Liver (tissue), 9 donors: ENCODE measurements around the gene LGI1. TPM values are rescaled to one million over a fixed set of nuclear protein-coding genes. Genes with fewer than 3 reads are reported as not detected.

Experiments
- DNase-seq: peaks from one replicate; pipeline ENCODE4 v3.0.0-alpha.2; 2017; ENCODE audit warnings: low spot score
- H3K27ac ChIP-seq, 2 donors: one replicate each; pipeline ENCODE4 v1.7.0; 2013; ENCODE audit warnings: inconsistent platforms in 2 of 2, low read length in 2 of 2, control low read depth in 1 of 2, low read depth in 1 of 2, mild to moderate bottlenecking in 1 of 2
- H3K27me3 ChIP-seq, 4 donors: one replicate each; pipeline versions ENCODE4 v1.6.1 to v1.7.0; 2013; ENCODE audit warnings: low read length in 3 of 4, inconsistent platforms in 1 of 4, mild to moderate bottlenecking in 1 of 4, moderate library complexity in 1 of 4; ENCODE audit not compliant: control insufficient read depth in 4 of 4, insufficient read depth in 4 of 4
- H3K36me3 ChIP-seq, 4 donors: one replicate each; pipeline versions ENCODE4 v1.6.1 to v1.7.0; 2013; ENCODE audit warnings: low read length in 3 of 4, mild to moderate bottlenecking in 3 of 4, low read depth in 1 of 4, moderate library complexity in 1 of 4; ENCODE audit not compliant: control insufficient read depth in 4 of 4, insufficient read depth in 3 of 4
- H3K4me1 ChIP-seq, 4 donors: one replicate each; pipeline versions ENCODE4 v1.6.1 to v1.7.0; 2013; ENCODE audit warnings: low read length in 3 of 4, mild to moderate bottlenecking in 3 of 4, moderate library complexity in 1 of 4; ENCODE audit not compliant: control insufficient read depth in 4 of 4, insufficient read depth in 4 of 4
- H3K4me3 ChIP-seq, 3 donors: one replicate each; pipeline versions ENCODE4 v1.6.1 to v1.7.0; 2013; ENCODE audit warnings: low read length in 3 of 3, control low read depth in 1 of 3, low read depth in 1 of 3, mild to moderate bottlenecking in 1 of 3
- H3K9ac ChIP-seq, 2 donors: one replicate each; pipeline ENCODE4 v1.7.0; 2013; ENCODE audit warnings: low read length in 2 of 2, mild to moderate bottlenecking in 2 of 2, moderate library complexity in 2 of 2, control low read depth in 1 of 2, low read depth in 1 of 2
- H3K9me3 ChIP-seq, 4 donors: one replicate each; pipeline versions ENCODE4 v1.6.1 to v1.7.0; 2013; ENCODE audit warnings: low read length in 3 of 4; ENCODE audit not compliant: control insufficient read depth in 4 of 4
- EGR1 ChIP-seq, 2 donors: IDR thresholded peaks; 2 replicates each; pipeline ENCODE4 v1.6.1; 2016 to 2018; ENCODE audit warnings: antibody characterized with exemption in 2 of 2, low read depth in 2 of 2
- GABPA ChIP-seq, 2 donors: IDR thresholded peaks in 1 of 2; conservative IDR thresholded peaks in 1 of 2; 2 replicates each; pipeline ENCODE4 v1.6.1; 2016; ENCODE audit warnings: antibody characterized with exemption in 2 of 2, mild to moderate bottlenecking in 1 of 2, moderate library complexity in 1 of 2
- HNF4A ChIP-seq, 2 donors: conservative IDR thresholded peaks; 2 replicates each; pipeline ENCODE4 v1.6.1; 2016; ENCODE audit warnings: antibody characterized with exemption in 2 of 2, mild to moderate bottlenecking in 2 of 2
- NR2F2 ChIP-seq: IDR thresholded peaks from 2 replicates; pipeline ENCODE4 v1.6.1; 2016; ENCODE audit warnings: antibody characterized with exemption
- RAD21 ChIP-seq, 2 donors: IDR thresholded peaks; 2 replicates each; pipeline ENCODE4 v1.6.1; 2016; ENCODE audit warnings: antibody characterized with exemption in 2 of 2, mild to moderate bottlenecking in 2 of 2
- TAF1 ChIP-seq: conservative IDR thresholded peaks from 2 replicates; pipeline ENCODE4 v1.6.1; 2016; ENCODE audit warnings: antibody characterized with exemption, mild to moderate bottlenecking
- YY1 ChIP-seq: IDR thresholded peaks from 2 replicates; pipeline ENCODE4 v1.6.1; 2016; ENCODE audit warnings: antibody characterized with exemption, mild to moderate bottlenecking
- WGBS: extraction: QIAGEN DNeasy Blood & Tissue Kit; methylation state at CpG from one replicate; pipeline ENCODE4 v1.1.7; 2013; 5-methylcytosine and 5-hydroxymethylcytosine counted together
- polyA plus RNA-seq, 2 donors: library from polyadenylated mRNA; stranded (reverse) in 1 of 2; unstranded in 1 of 2; fragments of 200-250 nt in 1 of 2; fragments of >200 nt in 1 of 2; fragmentation: Nextera tagmentation in 1 of 2; extraction: Ambion mirVana in 1 of 2; gene quantifications; one replicate each; pipeline versions ENCODE4 v1.2.1 to v1.2.3, GENCODE V29; 2013 to 2015
- total RNA-seq, 2 donors: library from RNA; depleted of rRNA; stranded (reverse); fragments of >200 nt; gene quantifications; one replicate each; pipeline ENCODE4 v1.2.3, GENCODE V29; 2014
- TF ChIP-seq, protein P1 (sequence below): IDR thresholded peaks from 2 replicates; pipeline ENCODE4 v1.6.1; 2016; ENCODE audit warnings: antibody characterized with exemption
- TF ChIP-seq, protein P2 (sequence below): IDR thresholded peaks from 2 replicates; pipeline ENCODE4 v1.6.1; 2016; ENCODE audit warnings: antibody characterized with exemption
- TF ChIP-seq, protein P3 (sequence below): IDR thresholded peaks from 2 replicates; pipeline ENCODE4 v1.6.1; 2016; ENCODE audit warnings: antibody characterized with exemption, mild to moderate bottlenecking
- donor health status: healthy.
- donor health status: healthy.
- donor health status: healthy.
- donor health status: healthy.
- donor health status: healthy.

LGI1 gene
- total and polyA plus RNA-seq, 4 donors, result 0.28 to 1.2 (median 1.1) TPM; not detected in 1

DNA sequence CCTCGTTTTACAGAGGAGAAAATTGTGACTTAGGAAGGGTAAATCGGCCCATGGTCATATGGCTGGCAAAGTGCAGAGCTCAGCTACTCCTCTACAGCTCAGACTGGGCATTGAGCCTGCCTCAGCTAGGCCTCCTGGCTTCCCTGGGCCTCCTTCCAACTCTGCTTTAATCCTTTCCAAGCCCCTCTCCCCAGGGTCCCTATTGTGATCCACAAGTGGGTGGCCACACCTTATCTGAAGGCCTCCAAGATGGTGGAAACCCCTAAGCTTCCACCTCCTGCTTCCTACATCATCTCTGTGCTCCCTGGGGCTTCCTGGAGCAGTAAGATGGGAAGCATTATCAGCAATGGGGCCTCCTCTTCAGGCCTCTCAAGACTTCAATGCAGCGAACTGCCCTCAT, 3.0 kb upstream of the LGI1 start (continued):
- TF ChIP-seq, protein P1, sequence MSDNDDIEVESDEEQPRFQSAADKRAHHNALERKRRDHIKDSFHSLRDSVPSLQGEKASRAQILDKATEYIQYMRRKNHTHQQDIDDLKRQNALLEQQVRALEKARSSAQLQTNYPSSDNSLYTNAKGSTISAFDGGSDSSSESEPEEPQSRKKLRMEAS, result no peak
- TF ChIP-seq NR2F2, result no peak
- TF ChIP-seq GABPA (IDR thresholded peaks at IDR 0.05 in 1 of 2, conservative IDR thresholded peaks at IDR 0.05 in 1 of 2), result no peak

DNA sequence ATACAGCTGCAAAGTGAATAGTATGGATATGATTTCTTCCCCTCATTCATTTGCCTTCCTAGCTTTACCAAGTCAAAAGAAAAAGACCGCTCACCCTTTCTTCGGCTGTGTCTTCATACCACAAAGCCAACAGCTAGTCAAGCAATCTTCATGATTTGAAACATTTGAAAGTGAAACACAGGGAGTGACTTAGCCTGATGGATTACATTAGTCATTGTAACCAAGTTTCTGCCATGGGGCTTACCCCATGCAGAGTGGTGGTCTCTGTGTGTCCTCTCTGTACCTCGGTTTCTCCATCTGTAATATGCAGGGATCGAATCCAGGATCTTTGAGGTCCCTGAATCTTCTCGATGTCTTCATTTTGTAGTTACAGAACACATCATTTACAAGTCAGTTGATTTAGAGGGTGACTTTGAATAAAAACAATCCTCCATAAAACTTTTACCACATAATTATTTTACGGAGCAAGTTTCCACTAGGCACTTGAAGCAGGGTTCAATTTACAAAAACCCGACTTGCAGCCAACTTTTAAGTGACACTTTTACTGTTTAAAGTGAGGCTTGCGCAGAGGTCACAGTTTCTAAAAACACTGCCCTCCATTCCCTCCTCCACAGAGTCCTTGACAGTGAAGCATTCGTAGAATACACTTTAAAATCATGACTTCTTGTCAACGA, 2.2 kb upstream of the LGI1 start:
- 77% methylated on average over 10 of the region's 10 CpGs for WGBS
- TF ChIP-seq, protein P1, result no peak
- TF ChIP-seq TAF1 (no peak), GABPA (IDR thresholded peaks at IDR 0.05 in 1 of 2, conservative IDR thresholded peaks at IDR 0.05 in 1 of 2) (no peak), EGR1 (IDR thresholded peaks at IDR 0.05; ENCODE audit: low read depth in 2 of 2) (no peak)
- TF ChIP-seq, protein P2, sequence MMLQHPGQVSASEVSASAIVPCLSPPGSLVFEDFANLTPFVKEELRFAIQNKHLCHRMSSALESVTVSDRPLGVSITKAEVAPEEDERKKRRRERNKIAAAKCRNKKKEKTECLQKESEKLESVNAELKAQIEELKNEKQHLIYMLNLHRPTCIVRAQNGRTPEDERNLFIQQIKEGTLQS, result no peak
- TF ChIP-seq, protein P3, sequence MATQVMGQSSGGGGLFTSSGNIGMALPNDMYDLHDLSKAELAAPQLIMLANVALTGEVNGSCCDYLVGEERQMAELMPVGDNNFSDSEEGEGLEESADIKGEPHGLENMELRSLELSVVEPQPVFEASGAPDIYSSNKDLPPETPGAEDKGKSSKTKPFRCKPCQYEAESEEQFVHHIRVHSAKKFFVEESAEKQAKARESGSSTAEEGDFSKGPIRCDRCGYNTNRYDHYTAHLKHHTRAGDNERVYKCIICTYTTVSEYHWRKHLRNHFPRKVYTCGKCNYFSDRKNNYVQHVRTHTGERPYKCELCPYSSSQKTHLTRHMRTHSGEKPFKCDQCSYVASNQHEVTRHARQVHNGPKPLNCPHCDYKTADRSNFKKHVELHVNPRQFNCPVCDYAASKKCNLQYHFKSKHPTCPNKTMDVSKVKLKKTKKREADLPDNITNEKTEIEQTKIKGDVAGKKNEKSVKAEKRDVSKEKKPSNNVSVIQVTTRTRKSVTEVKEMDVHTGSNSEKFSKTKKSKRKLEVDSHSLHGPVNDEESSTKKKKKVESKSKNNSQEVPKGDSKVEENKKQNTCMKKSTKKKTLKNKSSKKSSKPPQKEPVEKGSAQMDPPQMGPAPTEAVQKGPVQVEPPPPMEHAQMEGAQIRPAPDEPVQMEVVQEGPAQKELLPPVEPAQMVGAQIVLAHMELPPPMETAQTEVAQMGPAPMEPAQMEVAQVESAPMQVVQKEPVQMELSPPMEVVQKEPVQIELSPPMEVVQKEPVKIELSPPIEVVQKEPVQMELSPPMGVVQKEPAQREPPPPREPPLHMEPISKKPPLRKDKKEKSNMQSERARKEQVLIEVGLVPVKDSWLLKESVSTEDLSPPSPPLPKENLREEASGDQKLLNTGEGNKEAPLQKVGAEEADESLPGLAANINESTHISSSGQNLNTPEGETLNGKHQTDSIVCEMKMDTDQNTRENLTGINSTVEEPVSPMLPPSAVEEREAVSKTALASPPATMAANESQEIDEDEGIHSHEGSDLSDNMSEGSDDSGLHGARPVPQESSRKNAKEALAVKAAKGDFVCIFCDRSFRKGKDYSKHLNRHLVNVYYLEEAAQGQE, result no peak

DNA sequence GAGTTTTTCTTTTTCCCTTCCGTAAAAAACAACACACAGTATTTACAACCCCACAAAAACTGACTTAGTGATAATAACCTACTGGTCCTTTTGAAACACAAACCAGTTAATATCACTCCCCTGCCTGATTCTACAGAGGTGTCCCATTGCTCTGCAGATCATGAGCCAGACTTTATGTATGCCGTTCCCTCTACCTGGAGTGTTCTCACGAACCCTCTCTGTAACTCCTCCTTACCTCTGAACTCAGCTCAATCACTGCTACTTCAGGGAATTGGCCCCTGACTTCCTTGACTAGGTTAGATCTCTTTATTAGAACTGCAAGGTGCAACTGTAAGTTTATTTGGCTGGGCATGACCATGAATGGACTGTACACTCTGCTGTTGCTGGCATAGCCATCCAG, 1.6 kb upstream of the LGI1 start:
- TF ChIP-seq RAD21 (IDR thresholded peaks at IDR 0.05), result no peak
- no peak for TF ChIP-seq YY1
- no peak for TF ChIP-seq HNF4A (conservative IDR thresholded peaks at IDR 0.05)
- Histone ChIP-seq H3K36me3 (no peaks in the 10 kb centered on the region), H3K27ac (no peak overlapping the region), H3K4me3 (no peak overlapping the region), H3K9ac (no peak overlapping the region), H3K4me1 (peaks cover 0 to 9% (median 6%) of the 10 kb centered on the region in 4 donors), H3K9me3 (no peaks in the 10 kb centered on the region), H3K27me3 (no peaks in the 10 kb centered on the region)
- DNase-seq, result no peak
- WGBS, result 56% methylated on average over 3 of the region's 3 CpGs

More for the DNA sequence above, 2.2 kb upstream of the LGI1 start:
- Histone ChIP-seq H3K9ac (no peak overlapping the region), H3K27ac (no peak overlapping the region), H3K9me3 (no peaks in the 10 kb centered on the region), H3K4me3 (no peak overlapping the region), H3K36me3 (no peaks in the 10 kb centered on the region), H3K27me3 (no peaks in the 10 kb centered on the region), H3K4me1 (peaks cover 0 to 9% (median 6%) of the 10 kb centered on the region in 4 donors)
- DNase-seq, result no peak

DNA sequence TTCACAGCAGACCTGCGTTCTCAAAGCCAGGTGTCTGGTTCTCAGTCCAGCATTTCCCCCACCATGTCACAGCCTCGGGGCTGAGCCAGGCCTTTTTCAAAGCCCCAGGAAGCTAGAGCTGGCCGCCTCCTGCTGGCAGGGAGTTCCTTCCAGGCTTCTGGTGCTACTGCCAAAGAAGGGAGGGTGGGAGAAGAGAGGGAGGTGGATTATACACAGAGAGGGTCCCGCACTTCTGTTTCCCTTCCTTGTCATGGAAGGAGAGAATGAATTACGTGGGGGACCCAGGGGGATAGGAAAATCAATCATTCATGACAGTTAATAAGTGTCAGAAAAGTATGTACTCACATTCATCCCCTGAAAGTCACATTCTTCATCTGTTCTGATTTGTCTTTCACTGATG, 600 bp upstream of the LGI1 start:
- H3K27me3 ChIP-seq, result no peaks in the 10 kb centered on the region
- H3K4me3 ChIP-seq, result no peak overlapping the region
- H3K9me3 ChIP-seq, result no peaks in the 10 kb centered on the region
- H3K36me3 ChIP-seq, result no peaks in the 10 kb centered on the region
- DNase-seq, result no peak
- TF ChIP-seq, protein P2, result no peak
- TF ChIP-seq EGR1 (IDR thresholded peaks at IDR 0.05; ENCODE audit: low read depth in 2 of 2), result no peak
- no peak for TF ChIP-seq HNF4A (conservative IDR thresholded peaks at IDR 0.05)
- H3K27ac ChIP-seq, result no peak overlapping the region
- 77% methylated on average over 5 of the region's 5 CpGs for WGBS
- H3K9ac ChIP-seq, result no peak overlapping the region
- peaks cover 0 to 4% (median under 1%) of the 10 kb centered on the region in 4 donors for H3K4me1 ChIP-seq
